ENCODE measurements around the gene GIT2.

- TF ChIP-seq JUND (IDR thresholded peaks at IDR 0.05; ENCODE audit: low read length) (no peak), RBBP5 (IDR thresholded peaks at IDR 0.05; ENCODE audit: borderline replicate concordance, low read depth, low read length) (no peak), SUZ12 (IDR thresholded peaks at IDR 0.05; ENCODE audit: low read length) (no peak), CTCF (IDR thresholded peaks at IDR 0.05; ENCODE audit: control extremely low read depth in 1 of 3, insufficient read depth in 1 of 3, low read depth in 1 of 3, low read length in 3 of 3) (no peak), NRF1 (IDR thresholded peaks at IDR 0.05; ENCODE audit: low read depth, low read length) (no peak), SIN3A (conservative IDR thresholded peaks at IDR 0.05 in 1 of 2, IDR thresholded peaks at IDR 0.05 in 1 of 2; ENCODE audit: low read depth in 1 of 2, low read length in 2 of 2) (no peak), POLR2A (IDR thresholded peaks at IDR 0.05; ENCODE audit: control extremely low read depth in 1 of 2, low read depth in 2 of 2, low read length in 2 of 2) (no peak), NANOG (IDR thresholded peaks at IDR 0.05; ENCODE audit: insufficient read depth, low read depth, low read length, poor library complexity, severe bottlenecking) (no peak), ZNF274 (IDR thresholded peaks at IDR 0.05; ENCODE audit: borderline replicate concordance, extremely low read depth, low read length) (no peak), TAF1 (IDR thresholded peaks at IDR 0.05; ENCODE audit: low read depth, low read length) (no peak), YY1 (IDR thresholded peaks at IDR 0.05; ENCODE audit: low read depth, low read length) (no peak), EZH2 (IDR thresholded peaks at IDR 0.05; ENCODE audit: low read depth, low read length, severe bottlenecking) (no peak), EGR1 (IDR thresholded peaks at IDR 0.05; ENCODE audit: borderline replicate concordance, low read depth, low read length) (no peak)
Measured at GRCh38 chr12:109931143-109931542, 65.0 kb downstream of the GIT2 start.
